Endometrium (tissue), 2 donors: ENCODE data around the gene PCBP3.

Experiments used
- FAIRE-seq: peaks from 2 replicates; lab custom pipeline; 2012; peaks lifted over from hg19 to GRCh38; lab: Jason Lieb, UNC
- donor health status: control.
- donor health status: control.

Gene PCBP3

GRCh38 chr21:45912611-45913417 is 269.3 kb downstream of the PCBP3 start:
- FAIRE-seq, result no peak

GRCh38 chr21:45913418-45913765 is 269.9 kb downstream of the PCBP3 start:
- FAIRE-seq, result no peak

GRCh38 chr21:45913886-45914285 is 270.4 kb downstream of the PCBP3 start:
- FAIRE-seq, result no peak

DNA sequence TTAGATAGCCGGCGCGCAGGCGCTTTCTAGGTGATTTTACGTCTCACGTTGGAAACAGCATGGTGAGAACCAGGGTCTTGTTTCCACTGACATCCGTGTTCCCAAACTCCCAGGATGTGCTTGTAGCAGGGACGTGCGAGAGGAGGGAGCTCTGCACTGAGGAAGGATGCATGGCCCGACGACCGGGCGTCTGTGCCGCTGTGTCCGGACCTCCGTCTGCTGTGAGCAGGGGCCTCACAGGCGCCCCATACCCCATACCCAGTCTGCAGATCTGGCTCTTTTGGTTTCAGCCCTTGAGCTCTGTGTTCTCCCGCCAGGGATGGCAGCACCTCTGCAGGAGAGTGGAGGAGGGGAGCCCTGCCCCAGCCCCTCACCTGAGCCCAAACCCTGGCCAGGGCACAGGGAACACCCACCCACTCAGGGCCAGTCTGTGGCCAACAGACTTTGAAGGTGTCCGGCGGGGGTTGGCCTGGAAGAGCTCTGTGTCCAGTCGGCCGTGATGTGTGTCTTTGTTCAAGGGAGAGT is 270.9 kb downstream of the PCBP3 start:
- no peak for FAIRE-seq

DNA sequence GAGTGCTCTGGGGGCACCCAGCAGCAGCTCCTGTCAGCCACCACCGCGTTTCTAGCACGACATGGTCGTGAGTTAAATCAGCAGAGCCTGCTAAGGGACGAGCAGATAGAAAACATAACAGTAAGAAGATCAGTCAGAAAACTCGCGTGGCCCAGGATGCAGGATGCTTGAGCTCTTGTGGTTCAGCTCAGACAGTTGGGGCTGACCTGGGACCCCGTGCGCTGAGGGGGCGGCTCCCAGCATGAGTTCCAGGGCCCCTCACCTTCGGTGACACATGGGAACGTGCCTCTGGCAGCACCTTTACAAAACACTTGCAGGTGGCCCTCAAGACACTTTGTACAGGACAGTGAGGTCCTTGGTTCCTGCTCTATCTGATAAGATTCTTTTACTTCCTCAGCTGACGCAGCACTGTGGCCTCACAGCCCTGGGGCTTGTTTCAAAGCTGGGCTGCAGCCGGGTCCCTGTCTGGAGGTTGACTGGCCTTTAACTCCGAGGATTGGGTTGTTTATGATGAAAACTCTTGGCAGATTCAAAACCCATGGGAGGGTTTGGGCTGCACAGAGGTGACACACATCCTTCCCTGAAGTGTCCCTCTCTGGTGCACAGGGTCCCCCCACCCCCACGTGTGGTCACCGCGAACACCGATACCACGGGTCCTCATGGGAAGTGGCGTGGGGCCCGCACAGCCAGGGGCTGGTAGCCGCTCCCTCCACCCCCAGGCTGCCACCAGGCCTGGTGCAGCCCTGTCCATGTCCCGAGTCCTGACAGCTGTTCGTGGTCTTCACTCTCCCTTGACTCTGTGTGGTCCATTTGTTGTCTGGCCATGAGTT is 272.7 kb downstream of the PCBP3 start:
- FAIRE-seq, result no peak

GRCh38 chr21:45917241-45917640 is 273.7 kb downstream of the PCBP3 start:
- no peak for FAIRE-seq

DNA sequence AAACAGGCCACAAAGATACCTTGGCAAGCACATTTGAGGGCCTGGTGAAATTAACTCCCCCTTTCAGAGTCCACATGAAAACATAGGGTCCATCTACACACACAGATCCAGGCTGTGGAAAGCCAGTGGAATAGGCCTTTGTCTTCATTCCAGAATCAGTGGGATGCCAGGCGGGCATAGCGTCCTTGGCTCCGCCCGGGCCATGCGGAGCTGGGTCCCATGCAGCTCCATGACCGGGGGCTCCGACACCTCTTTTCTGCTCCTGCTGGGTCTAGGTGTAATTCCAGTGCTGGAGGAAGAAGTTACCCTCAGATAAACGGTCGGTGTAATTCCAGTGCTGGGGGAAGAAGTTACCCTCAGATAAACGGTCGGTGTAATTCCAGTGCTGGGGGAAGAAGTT is 274.5 kb downstream of the PCBP3 start:
- FAIRE-seq, result no peak

DNA sequence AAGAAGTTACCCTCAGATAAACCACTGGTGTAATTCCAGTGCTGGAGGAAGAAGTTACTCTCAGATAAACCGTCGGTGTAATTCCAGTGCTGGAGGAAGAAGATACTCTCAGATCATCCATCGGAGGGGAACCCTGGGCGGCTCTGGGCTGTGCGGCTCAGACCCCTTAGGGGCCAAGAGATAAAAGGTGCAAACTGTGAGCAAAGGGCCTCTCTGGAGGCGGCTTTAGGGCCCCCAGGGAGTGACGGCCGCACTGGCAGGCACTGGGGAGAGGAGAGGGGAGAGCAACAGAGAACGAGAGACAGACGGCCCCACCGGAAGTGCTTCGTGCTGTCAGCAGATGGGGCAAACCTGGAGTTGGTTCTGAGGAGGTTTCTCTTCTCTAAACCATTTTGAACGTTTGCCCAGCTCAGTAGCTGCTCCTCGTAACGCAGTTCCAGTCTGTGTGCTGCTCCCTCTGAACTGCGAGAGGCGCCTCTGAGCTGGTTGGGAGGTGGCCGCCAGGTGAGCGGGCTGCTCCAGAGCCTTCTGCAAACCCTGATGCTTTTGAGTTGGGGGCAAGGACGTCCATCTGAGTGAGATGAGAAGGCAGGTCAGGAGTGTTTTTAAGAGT is 275.4 kb downstream of the PCBP3 start:
- FAIRE-seq, result no peak

- no peak for FAIRE-seq
Observed at GRCh38 chr21:45919593-45919992, 276.1 kb downstream of the PCBP3 start.

- FAIRE-seq, result no peak
Observed at GRCh38 chr21:45920824-45921600, 277.5 kb downstream of the PCBP3 start.

DNA sequence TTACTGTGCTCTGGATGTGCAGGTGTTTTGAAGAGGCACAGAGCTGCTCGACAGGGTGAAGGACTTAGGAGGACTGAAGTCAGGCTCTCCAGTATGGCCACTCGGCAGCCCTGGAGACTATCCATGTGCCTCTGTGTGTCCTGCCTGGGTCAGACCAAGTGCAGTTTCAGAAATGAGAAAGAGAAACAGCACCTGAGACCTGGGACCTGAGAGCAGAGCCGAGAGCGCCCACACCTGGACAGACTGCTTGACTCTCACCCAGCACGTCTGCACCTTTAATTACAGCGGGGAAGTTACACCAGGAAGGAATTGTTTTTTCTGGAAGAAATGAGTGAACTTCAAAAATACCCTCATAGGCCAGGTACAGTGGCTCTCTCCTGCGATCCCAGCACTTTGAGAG is 278.4 kb downstream of the PCBP3 start:
- no peak for FAIRE-seq

DNA sequence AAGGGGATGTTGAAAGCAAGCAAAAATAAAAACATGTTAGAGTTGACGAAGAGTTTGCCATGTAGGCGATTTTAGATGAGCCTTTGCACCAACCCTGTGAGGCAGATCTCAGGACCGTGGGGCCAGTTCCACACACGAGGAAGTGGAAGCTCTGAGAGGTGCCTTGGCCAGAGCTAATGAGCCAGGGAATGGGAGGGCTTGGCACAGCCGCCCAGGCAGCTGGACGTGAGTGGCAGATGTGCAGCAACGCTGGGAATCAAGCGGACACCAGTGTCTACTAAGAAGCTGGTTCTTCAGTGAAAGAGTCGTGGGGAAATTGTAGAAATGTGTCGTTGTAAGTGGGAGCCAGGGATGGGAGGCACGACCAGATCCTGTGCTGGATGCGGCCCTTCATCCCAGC is 279.1 kb downstream of the PCBP3 start:
- no peak for FAIRE-seq

DNA sequence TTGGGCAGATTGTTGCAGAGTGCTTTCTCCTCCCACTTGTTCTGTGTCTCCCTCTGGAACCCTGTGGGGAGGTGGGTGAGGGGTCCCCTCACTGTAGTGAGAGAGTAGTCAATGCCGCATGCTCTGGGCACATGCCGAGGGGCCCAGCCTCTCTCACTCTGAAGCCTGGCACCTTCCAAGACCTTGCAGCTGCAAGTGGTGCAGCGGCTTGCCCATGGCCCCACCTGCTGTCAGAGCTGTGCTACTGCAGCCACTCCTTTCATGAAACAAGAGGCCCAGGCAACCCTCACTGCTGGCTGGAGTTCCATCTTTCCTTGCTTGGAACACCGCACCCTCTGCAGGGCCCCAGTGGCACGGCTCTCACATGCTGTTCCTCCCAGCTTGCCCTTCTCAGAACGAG is 279.6 kb downstream of the PCBP3 start:
- no peak for FAIRE-seq

DNA sequence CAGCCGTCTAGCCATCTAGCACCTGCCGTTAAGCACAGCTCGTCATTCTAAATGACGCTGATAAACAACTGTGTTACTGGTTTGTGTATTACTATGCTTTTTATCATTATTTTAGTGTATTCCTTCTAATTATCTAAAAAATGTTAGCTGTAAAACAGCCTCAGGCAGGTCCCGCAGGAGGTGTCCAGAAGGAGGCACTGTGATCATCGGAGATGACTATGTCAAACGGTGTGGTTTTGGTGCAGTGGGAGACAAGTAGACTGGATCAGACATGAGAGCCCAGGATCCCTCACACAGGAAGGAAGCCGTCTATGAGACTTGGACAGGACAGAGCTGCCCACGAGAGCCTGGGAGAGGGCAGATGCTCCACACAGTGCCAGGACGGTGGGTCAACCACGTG is 282.8 kb downstream of the PCBP3 start:
- no peak for FAIRE-seq

- FAIRE-seq, result no peak
Observed at GRCh38 chr21:45927032-45927431, 283.5 kb downstream of the PCBP3 start.

- no peak for FAIRE-seq
Observed at GRCh38 chr21:45927851-45928850, 284.6 kb downstream of the PCBP3 start.

DNA sequence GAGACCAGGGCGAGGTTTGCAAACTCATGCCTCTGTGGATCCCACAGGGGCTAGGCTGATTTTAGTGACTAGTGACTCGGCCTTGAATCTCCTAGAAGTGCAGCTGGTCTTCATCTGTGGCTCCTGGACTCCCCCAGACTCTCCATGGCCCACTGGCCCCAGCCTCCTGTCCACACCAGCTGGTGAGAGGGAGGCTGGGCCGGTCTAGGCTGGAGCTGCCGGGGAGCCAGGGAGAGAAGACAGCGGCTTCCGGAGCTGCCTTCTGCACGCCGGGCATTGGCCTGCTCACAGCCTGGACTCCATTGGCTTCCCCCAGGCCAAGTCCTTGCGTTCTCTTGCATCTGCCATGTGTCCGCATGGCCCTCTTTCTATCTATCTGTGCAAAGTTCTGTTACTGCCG is 285.9 kb downstream of the PCBP3 start:
- no peak for FAIRE-seq

- FAIRE-seq, result no peak
Observed at GRCh38 chr21:45930231-45930760, 286.8 kb downstream of the PCBP3 start.

GRCh38 chr21:45930792-45931191 is 287.3 kb downstream of the PCBP3 start:
- no peak for FAIRE-seq

GRCh38 chr21:45931397-45931969 is 288.0 kb downstream of the PCBP3 start:
- FAIRE-seq, result no peak
